ENCODE data around the gene IFT52.

Gene IFT52

GRCh38 chr20:43559147-43559987 lies 31.4 kb upstream of the IFT52 start:
- no peak for TF ChIP-seq POLR2A (IDR thresholded peaks at IDR 0.05; ENCODE audit: low read depth, low read length)
- FAIRE-seq: no peak
- DNase-seq (ENCODE audit: insufficient read length, low spot score): no peak

GRCh38 chr20:43560974-43561373 lies 29.8 kb upstream of the IFT52 start:
- TF ChIP-seq POLR2A (IDR thresholded peaks at IDR 0.05; ENCODE audit: low read depth, low read length): no peak
- DNase-seq (ENCODE audit: insufficient read length, low spot score) (no peak), FAIRE-seq (no peak)

- DNase-seq (ENCODE audit: insufficient read length, low spot score) (no peak), FAIRE-seq (no peak)
- TF ChIP-seq POLR2A (IDR thresholded peaks at IDR 0.05; ENCODE audit: low read depth, low read length): no peak
Measured at GRCh38 chr20:43563429-43563828, 27.3 kb upstream of the IFT52 start.

GRCh38 chr20:43563991-43564390 lies 26.7 kb upstream of the IFT52 start:
- DNase-seq (ENCODE audit: insufficient read length, low spot score): no peak
- no peak for FAIRE-seq
- TF ChIP-seq POLR2A (IDR thresholded peaks at IDR 0.05; ENCODE audit: low read depth, low read length): no peak

GRCh38 chr20:43564455-43564854 lies 26.3 kb upstream of the IFT52 start:
- no peak for TF ChIP-seq POLR2A (IDR thresholded peaks at IDR 0.05; ENCODE audit: low read depth, low read length)
- DNase-seq (ENCODE audit: insufficient read length, low spot score): no peak
- FAIRE-seq: no peak

- FAIRE-seq: no peak
- no peak for DNase-seq (ENCODE audit: insufficient read length, low spot score)
- TF ChIP-seq POLR2A (IDR thresholded peaks at IDR 0.05; ENCODE audit: low read depth, low read length): no peak
Measured at GRCh38 chr20:43564993-43565757, 25.6 kb upstream of the IFT52 start.

GRCh38 chr20:43565758-43566104 lies 25.0 kb upstream of the IFT52 start:
- FAIRE-seq (no peak), DNase-seq (ENCODE audit: insufficient read length, low spot score) (no peak)
- no peak for TF ChIP-seq POLR2A (IDR thresholded peaks at IDR 0.05; ENCODE audit: low read depth, low read length)

GRCh38 chr20:43567477-43567876 lies 23.3 kb upstream of the IFT52 start:
- FAIRE-seq: no peak
- TF ChIP-seq POLR2A (IDR thresholded peaks at IDR 0.05; ENCODE audit: low read depth, low read length): no peak
- no peak for DNase-seq (ENCODE audit: insufficient read length, low spot score)

GRCh38 chr20:43568706-43569105 lies 22.0 kb upstream of the IFT52 start:
- no peak for DNase-seq (ENCODE audit: insufficient read length, low spot score)
- no peak for TF ChIP-seq POLR2A (IDR thresholded peaks at IDR 0.05; ENCODE audit: low read depth, low read length)
- FAIRE-seq: no peak

GRCh38 chr20:43569282-43569681 lies 21.5 kb upstream of the IFT52 start:
- DNase-seq (ENCODE audit: insufficient read length, low spot score) (no peak), FAIRE-seq (no peak)
- TF ChIP-seq POLR2A (IDR thresholded peaks at IDR 0.05; ENCODE audit: low read depth, low read length): no peak

GRCh38 chr20:43570496-43570895 lies 20.2 kb upstream of the IFT52 start:
- TF ChIP-seq POLR2A (IDR thresholded peaks at IDR 0.05; ENCODE audit: low read depth, low read length): no peak
- FAIRE-seq (no peak), DNase-seq (ENCODE audit: insufficient read length, low spot score) (no peak)

GRCh38 chr20:43571310-43571709 lies 19.4 kb upstream of the IFT52 start:
- FAIRE-seq: no peak
- no peak for TF ChIP-seq POLR2A (IDR thresholded peaks at IDR 0.05; ENCODE audit: low read depth, low read length)
- no peak for DNase-seq (ENCODE audit: insufficient read length, low spot score)

- no peak for DNase-seq (ENCODE audit: insufficient read length, low spot score)
- no peak for TF ChIP-seq POLR2A (IDR thresholded peaks at IDR 0.05; ENCODE audit: low read depth, low read length)
- FAIRE-seq: no peak
Measured at GRCh38 chr20:43571771-43572170, 19.0 kb upstream of the IFT52 start.

GRCh38 chr20:43572891-43573290 lies 17.8 kb upstream of the IFT52 start:
- DNase-seq (ENCODE audit: insufficient read length, low spot score) (no peak), FAIRE-seq (no peak)
- TF ChIP-seq POLR2A (IDR thresholded peaks at IDR 0.05; ENCODE audit: low read depth, low read length): no peak

GRCh38 chr20:43576108-43576507 lies 14.6 kb upstream of the IFT52 start:
- FAIRE-seq: no peak
- no peak for TF ChIP-seq POLR2A (IDR thresholded peaks at IDR 0.05; ENCODE audit: low read depth, low read length)
- DNase-seq (ENCODE audit: insufficient read length, low spot score): no peak

All from H54 (cell line).